HL-60 (cell line): Measurements from ENCODE around the gene CIZ1.

ENCODE experiments used
- DNase-seq, 2 experiments: peaks; one replicate each; pipeline ENCODE4 v3.0.0-alpha.2; 2010 to 2020; ENCODE audit warnings: low read depth in 1 of 2, low spot score in 1 of 2
- H3K27ac ChIP-seq: fragments of 250-450 bp; sonication (Bioruptor Pico); replicated peaks from 2 replicates; pipeline ENCODE4 v1.5.1; 2020; ENCODE audit warnings: mild to moderate bottlenecking, moderate library complexity
- H3K27me3 ChIP-seq: fragments of 250-450 bp; sonication (Bioruptor Pico); 2 replicates; pipeline ENCODE4 v1.5.1; 2021; ENCODE audit warnings: mild to moderate bottlenecking, moderate library complexity; ENCODE audit not compliant: insufficient read depth, poor library complexity, severe bottlenecking
- H3K4me3 ChIP-seq: replicated peaks from 2 replicates; pipeline ENCODE4 v1.5.1; 2011; ENCODE audit warnings: mild to moderate bottlenecking, control low read depth, low read length; ENCODE audit not compliant: insufficient read depth
- CTCF ChIP-seq: IDR thresholded peaks from one replicate; pipeline ENCODE4 v1.5.1; 2011; ENCODE audit warnings: low read length, control low read depth, inconsistent platforms; ENCODE audit not compliant: insufficient read depth
- GABPA ChIP-seq: IDR thresholded peaks from 2 replicates; pipeline ENCODE4 v1.6.1; 2012; ENCODE audit warnings: low read depth
- POLR2AphosphoS5 ChIP-seq: IDR thresholded peaks from 2 replicates; pipeline ENCODE4 v1.6.1; 2012; ENCODE audit warnings: low read depth
- REST ChIP-seq: IDR thresholded peaks from 2 replicates; pipeline ENCODE4 v1.6.1; 2012; ENCODE audit warnings: low read depth; ENCODE audit not compliant: insufficient replicate concordance
- SPI1 ChIP-seq: IDR thresholded peaks from 2 replicates; pipeline ENCODE4 v1.6.1; 2012; ENCODE audit warnings: low read depth, mild to moderate bottlenecking, borderline replicate concordance

Gene CIZ1

GRCh38 chr9:128144239-128145181, 46.9 kb downstream of the CIZ1 start:
- Histone ChIP-seq H3K27me3 (no peaks in the 10 kb centered on the region), H3K27ac (peak overlapping the region; percentile 46; the same call in 1 of the 2 replicates), H3K4me3 (no peak overlapping the region)
- TF ChIP-seq CTCF (no peak), POLR2AphosphoS5 (no peak), GABPA (no peak), SPI1 (no peak), REST (no peak)
- no peak for DNase-seq

GRCh38 chr9:128143525-128144238, 47.7 kb downstream of the CIZ1 start:
- Histone ChIP-seq H3K27me3 (no peaks in the 10 kb centered on the region), H3K4me3 (no peak overlapping the region), H3K27ac (peak overlapping the region; percentile 46)
- TF ChIP-seq SPI1 (no peak), CTCF (no peak), REST (no peak), GABPA (no peak), POLR2AphosphoS5 (no peak)
- no peak for DNase-seq

- no peaks in the 10 kb centered on the region for H3K27me3 ChIP-seq
- H3K27ac ChIP-seq: no peak overlapping the region
- no peak for DNase-seq
- no peak overlapping the region for H3K4me3 ChIP-seq
- TF ChIP-seq SPI1 (no peak), POLR2AphosphoS5 (no peak), CTCF (no peak), REST (no peak), GABPA (no peak)
These were observed 48.8 kb downstream of the CIZ1 start for GRCh38 chr9:128142596-128142995.
